Panc1 (cell line): Measurements from ENCODE around the gene EXOSC7.

Source experiments
- POLR2AphosphoS5 ChIP-seq: IDR thresholded peaks from 2 replicates; pipeline ENCODE4 v1.6.1; 2012; ENCODE audit warnings: mild to moderate bottlenecking, low read depth, low read length, moderate library complexity
- TF ChIP-seq, protein P1 (sequence below): fragments of 450-650 bp; IDR thresholded peaks from 2 replicates; pipeline ENCODE4 v1.5.1; 2017; ENCODE audit warnings: mild to moderate bottlenecking
- TF ChIP-seq, protein P2 (sequence below), 2 experiments: IDR thresholded peaks; 2 replicates each; pipeline ENCODE4 v1.6.1; 2011 to 2012; ENCODE audit warnings: low read depth in 2 of 2, control low read depth in 1 of 2, low read length in 1 of 2, mild to moderate bottlenecking in 1 of 2, moderate library complexity in 1 of 2; ENCODE audit not compliant: insufficient read depth in 1 of 2

DNA sequence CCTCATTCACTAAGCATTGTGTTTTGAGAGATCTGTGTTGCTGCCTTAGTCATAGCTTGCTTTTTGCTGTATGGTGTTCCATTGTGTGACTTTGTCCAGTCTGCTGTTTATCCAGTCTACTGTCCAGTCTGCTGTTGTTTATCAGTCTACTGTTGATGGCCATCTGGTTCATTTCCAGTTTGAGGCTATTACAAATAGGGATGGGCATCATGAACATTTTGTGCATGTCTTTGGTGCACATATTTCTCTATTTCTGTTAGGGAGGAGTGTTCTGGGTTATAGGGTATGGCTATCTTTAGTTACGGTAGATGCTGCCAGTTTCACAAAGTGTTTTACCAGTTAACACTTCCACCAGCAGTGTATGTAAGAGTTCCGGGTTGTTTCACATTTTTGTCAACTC lies 27.8 kb downstream of the EXOSC7 start:
- TF ChIP-seq, protein P1, sequence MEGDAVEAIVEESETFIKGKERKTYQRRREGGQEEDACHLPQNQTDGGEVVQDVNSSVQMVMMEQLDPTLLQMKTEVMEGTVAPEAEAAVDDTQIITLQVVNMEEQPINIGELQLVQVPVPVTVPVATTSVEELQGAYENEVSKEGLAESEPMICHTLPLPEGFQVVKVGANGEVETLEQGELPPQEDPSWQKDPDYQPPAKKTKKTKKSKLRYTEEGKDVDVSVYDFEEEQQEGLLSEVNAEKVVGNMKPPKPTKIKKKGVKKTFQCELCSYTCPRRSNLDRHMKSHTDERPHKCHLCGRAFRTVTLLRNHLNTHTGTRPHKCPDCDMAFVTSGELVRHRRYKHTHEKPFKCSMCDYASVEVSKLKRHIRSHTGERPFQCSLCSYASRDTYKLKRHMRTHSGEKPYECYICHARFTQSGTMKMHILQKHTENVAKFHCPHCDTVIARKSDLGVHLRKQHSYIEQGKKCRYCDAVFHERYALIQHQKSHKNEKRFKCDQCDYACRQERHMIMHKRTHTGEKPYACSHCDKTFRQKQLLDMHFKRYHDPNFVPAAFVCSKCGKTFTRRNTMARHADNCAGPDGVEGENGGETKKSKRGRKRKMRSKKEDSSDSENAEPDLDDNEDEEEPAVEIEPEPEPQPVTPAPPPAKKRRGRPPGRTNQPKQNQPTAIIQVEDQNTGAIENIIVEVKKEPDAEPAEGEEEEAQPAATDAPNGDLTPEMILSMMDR: no peak
- TF ChIP-seq, protein P2, sequence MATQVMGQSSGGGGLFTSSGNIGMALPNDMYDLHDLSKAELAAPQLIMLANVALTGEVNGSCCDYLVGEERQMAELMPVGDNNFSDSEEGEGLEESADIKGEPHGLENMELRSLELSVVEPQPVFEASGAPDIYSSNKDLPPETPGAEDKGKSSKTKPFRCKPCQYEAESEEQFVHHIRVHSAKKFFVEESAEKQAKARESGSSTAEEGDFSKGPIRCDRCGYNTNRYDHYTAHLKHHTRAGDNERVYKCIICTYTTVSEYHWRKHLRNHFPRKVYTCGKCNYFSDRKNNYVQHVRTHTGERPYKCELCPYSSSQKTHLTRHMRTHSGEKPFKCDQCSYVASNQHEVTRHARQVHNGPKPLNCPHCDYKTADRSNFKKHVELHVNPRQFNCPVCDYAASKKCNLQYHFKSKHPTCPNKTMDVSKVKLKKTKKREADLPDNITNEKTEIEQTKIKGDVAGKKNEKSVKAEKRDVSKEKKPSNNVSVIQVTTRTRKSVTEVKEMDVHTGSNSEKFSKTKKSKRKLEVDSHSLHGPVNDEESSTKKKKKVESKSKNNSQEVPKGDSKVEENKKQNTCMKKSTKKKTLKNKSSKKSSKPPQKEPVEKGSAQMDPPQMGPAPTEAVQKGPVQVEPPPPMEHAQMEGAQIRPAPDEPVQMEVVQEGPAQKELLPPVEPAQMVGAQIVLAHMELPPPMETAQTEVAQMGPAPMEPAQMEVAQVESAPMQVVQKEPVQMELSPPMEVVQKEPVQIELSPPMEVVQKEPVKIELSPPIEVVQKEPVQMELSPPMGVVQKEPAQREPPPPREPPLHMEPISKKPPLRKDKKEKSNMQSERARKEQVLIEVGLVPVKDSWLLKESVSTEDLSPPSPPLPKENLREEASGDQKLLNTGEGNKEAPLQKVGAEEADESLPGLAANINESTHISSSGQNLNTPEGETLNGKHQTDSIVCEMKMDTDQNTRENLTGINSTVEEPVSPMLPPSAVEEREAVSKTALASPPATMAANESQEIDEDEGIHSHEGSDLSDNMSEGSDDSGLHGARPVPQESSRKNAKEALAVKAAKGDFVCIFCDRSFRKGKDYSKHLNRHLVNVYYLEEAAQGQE (IDR thresholded peaks at IDR 0.05; ENCODE audit: insufficient read depth in 1 of 2, low read depth in 2 of 2, low read length in 1 of 2): no peak
- no peak for TF ChIP-seq POLR2AphosphoS5
